ENCODE data around the gene PANX2.

The PANX2 gene

DNA sequence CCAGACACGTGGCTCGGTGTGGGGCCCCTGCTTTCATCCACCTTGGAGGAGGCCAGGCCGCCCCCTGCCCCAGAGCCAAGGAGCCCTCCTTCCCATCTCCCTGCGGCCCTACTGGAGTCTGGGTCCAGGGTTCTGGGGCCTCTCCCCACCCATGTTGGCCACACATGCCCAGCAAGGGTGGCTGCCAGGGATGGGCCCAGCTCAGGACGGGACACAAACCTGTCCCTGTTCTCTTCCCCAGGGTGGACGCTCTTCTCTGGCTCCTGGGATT lies 4.6 kb downstream of the PANX2 start:
- Histone ChIP-seq H3K27ac (no peak overlapping the region), H3K4me3 (no peak overlapping the region), H3K9me3 (no peaks in the 10 kb centered on the region), H3K36me3 (no peaks in the 10 kb centered on the region), H3K4me1 (peaks cover 0 to 12% (median 6%) of the 10 kb centered on the region in 4 donors), H3K27me3 (peaks cover 0 to 91% of the 10 kb centered on the region in 2 donors)
- TF ChIP-seq, protein P1, sequence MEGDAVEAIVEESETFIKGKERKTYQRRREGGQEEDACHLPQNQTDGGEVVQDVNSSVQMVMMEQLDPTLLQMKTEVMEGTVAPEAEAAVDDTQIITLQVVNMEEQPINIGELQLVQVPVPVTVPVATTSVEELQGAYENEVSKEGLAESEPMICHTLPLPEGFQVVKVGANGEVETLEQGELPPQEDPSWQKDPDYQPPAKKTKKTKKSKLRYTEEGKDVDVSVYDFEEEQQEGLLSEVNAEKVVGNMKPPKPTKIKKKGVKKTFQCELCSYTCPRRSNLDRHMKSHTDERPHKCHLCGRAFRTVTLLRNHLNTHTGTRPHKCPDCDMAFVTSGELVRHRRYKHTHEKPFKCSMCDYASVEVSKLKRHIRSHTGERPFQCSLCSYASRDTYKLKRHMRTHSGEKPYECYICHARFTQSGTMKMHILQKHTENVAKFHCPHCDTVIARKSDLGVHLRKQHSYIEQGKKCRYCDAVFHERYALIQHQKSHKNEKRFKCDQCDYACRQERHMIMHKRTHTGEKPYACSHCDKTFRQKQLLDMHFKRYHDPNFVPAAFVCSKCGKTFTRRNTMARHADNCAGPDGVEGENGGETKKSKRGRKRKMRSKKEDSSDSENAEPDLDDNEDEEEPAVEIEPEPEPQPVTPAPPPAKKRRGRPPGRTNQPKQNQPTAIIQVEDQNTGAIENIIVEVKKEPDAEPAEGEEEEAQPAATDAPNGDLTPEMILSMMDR (IDR thresholded peaks at IDR 0.05) = no peak
- DNase-seq = no peak
- intact Hi-C loops (cut with DNase I; ENCODE audit: low total_unique reads) = no loop called here

DNA sequence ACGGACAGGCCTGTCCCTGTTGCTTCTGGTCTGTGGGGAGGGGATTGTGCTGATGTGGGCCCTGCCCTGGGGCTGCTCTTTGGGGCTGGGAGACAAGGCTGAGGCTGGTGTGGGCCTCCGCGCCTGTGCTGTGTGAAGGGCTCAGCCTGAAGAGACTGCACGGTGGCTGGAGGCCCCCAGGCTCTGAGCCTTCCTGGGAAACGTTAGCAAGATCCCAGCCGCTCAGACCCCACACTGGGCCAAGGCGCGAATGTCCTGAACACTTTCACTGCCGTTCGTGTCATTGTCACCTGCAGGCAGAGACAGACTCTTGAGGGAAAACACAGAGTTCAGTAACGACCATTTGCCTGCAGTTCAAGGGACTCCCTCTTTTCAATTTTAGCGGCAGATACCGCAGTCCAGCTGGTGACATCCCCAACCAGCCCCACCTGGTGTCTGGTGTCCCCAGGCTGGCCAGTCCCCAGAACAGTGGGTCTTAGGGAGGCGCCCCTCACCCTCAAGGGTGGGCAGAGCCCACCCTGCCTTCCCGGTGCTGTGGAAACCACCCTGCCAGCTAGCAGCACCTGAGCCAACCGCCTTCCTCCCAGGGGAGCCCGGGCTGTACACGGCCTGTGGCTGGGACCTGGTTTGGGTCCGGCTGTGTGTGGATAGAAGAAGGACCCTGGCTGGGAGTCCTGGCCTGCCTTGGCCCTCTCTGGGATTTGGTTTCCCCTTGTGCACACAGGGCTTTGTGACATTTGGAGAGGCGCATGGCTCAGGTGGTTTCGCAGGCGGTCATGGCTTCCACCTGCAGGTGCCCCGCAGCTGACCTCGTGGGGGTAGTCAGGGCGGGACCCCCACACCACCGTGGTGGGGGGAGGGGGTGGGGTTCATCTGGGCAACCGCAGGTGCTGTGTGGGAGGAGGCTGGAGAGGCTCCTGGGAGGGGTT lies 5.7 kb downstream of the PANX2 start:
- Histone ChIP-seq H3K27ac (no peak overlapping the region), H3K9me3 (no peaks in the 10 kb centered on the region), H3K4me3 (no peak overlapping the region), H3K36me3 (no peaks in the 10 kb centered on the region), H3K27me3 (peaks cover 0 to 94% of the 10 kb centered on the region in 2 donors), H3K4me1 (peaks cover 0 to 6% (median under 1%) of the 10 kb centered on the region in 4 donors)
- TF ChIP-seq, protein P1 (IDR thresholded peaks at IDR 0.05) = no peak
- DNase-seq = no peak
- intact Hi-C loops (cut with DNase I; ENCODE audit: low total_unique reads) = no loop called here

DNA sequence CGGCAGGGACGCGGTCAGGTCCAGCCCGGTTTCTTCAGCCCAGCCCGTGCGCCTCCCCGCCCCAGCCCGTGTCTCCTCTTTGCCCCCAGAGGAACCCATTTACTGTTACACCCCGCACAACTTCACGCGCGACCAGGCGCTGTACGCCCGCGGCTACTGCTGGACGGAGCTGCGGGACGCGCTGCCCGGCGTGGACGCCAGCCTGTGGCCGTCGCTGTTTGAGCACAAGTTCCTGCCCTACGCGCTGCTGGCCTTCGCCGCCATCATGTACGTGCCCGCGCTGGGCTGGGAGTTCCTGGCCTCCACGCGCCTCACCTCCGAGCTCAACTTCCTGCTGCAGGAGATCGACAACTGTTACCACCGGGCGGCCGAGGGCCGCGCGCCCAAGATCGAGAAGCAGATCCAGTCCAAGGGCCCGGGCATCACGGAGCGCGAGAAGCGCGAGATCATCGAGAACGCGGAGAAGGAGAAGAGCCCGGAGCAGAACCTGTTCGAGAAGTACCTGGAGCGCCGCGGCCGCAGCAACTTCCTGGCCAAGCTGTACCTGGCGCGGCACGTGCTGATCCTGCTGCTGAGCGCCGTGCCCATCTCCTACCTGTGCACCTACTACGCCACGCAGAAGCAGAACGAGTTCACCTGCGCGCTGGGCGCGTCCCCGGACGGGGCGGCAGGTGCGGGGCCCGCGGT lies 6.5 kb downstream of the PANX2 start:
- no peaks in the 10 kb centered on the region for H3K9me3 ChIP-seq
- no peak overlapping the region for H3K4me3 ChIP-seq
- H3K27ac ChIP-seq = no peak overlapping the region
- intact Hi-C loops (cut with DNase I; ENCODE audit: low total_unique reads) = no loop called here
- no peak for DNase-seq
- TF ChIP-seq, protein P1 (IDR thresholded peaks at IDR 0.05) = no peak
- H3K36me3 ChIP-seq = no peaks in the 10 kb centered on the region
- peaks cover 0 to 4% (median 0%) of the 10 kb centered on the region in 4 donors for H3K4me1 ChIP-seq
- H3K27me3 ChIP-seq = peaks cover 0 to 86% of the 10 kb centered on the region in 2 donors

DNA sequence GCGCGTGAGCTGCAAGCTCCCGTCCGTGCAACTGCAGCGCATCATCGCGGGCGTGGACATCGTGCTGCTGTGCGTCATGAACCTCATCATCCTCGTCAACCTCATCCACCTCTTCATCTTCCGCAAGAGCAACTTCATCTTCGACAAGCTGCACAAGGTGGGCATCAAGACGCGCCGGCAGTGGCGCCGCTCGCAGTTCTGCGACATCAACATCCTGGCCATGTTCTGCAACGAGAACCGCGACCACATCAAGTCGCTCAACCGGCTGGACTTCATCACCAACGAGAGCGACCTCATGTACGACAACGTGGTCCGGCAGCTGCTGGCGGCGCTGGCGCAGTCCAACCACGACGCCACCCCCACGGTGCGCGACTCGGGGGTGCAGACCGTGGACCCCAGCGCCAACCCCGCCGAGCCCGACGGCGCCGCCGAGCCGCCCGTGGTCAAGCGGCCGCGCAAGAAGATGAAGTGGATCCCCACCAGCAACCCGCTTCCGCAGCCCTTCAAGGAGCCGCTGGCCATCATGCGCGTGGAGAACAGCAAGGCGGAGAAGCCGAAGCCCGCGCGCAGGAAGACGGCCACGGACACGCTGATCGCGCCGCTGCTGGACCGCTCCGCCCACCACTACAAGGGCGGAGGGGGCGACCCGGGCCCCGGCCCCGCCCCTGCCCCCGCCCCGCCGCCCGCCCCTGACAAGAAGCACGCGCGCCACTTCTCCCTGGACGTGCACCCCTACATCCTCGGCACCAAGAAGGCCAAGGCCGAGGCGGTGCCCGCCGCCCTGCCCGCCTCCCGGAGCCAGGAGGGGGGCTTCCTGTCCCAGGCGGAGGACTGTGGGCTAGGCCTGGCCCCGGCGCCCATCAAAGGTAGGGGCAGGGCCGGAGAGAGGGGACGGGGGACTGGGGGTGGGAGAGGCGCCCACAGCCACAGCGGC lies 7.3 kb downstream of the PANX2 start:
- H3K4me1 ChIP-seq = peaks cover 0 to 12% (median 0%) of the 10 kb centered on the region in 4 donors
- TF ChIP-seq, protein P1 (IDR thresholded peaks at IDR 0.05) = no peak
- H3K27ac ChIP-seq = no peak overlapping the region
- no peaks in the 10 kb centered on the region for H3K9me3 ChIP-seq
- DNase-seq = no peak
- H3K36me3 ChIP-seq = no peaks in the 10 kb centered on the region
- H3K4me3 ChIP-seq = no peak overlapping the region
- H3K27me3 ChIP-seq = peaks cover 0 to 80% of the 10 kb centered on the region in 2 donors
- intact Hi-C loops (cut with DNase I; ENCODE audit: low total_unique reads) = no loop called here

DNA sequence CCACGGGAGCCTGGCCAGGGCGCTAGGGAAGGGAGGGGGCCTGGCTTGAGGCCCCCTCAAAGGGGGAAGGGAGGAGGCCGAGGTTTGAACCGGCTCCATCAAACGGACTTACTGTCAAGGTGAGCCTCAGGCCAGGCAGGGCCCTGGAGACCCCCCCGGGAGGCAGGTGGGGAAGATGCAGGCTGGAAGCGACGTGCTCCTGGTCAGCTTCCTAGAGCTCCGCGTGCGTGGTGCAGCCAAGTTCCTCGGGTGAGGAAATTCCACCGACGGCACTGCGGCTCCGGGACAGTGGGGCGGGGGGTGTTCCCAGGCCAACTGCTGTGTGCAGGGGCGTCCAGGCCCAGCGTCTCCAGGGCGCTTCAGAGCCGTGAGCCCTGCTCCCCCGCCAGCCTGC lies 7.9 kb downstream of the PANX2 start:
- Histone ChIP-seq H3K4me1 (peaks cover 0 to 19% (median 0%) of the 10 kb centered on the region in 4 donors), H3K9me3 (no peaks in the 10 kb centered on the region), H3K27ac (no peak overlapping the region), H3K27me3 (peaks cover 0 to 74% of the 10 kb centered on the region in 2 donors), H3K36me3 (no peaks in the 10 kb centered on the region), H3K4me3 (no peak overlapping the region)
- intact Hi-C loops (cut with DNase I; ENCODE audit: low total_unique reads) = no loop called here
- TF ChIP-seq, protein P1 (IDR thresholded peaks at IDR 0.05) = no peak
- DNase-seq = peak in 1 of 2 donors; percentile 64
